ENCODE data around the gene HAGH.

Gene HAGH

DNA sequence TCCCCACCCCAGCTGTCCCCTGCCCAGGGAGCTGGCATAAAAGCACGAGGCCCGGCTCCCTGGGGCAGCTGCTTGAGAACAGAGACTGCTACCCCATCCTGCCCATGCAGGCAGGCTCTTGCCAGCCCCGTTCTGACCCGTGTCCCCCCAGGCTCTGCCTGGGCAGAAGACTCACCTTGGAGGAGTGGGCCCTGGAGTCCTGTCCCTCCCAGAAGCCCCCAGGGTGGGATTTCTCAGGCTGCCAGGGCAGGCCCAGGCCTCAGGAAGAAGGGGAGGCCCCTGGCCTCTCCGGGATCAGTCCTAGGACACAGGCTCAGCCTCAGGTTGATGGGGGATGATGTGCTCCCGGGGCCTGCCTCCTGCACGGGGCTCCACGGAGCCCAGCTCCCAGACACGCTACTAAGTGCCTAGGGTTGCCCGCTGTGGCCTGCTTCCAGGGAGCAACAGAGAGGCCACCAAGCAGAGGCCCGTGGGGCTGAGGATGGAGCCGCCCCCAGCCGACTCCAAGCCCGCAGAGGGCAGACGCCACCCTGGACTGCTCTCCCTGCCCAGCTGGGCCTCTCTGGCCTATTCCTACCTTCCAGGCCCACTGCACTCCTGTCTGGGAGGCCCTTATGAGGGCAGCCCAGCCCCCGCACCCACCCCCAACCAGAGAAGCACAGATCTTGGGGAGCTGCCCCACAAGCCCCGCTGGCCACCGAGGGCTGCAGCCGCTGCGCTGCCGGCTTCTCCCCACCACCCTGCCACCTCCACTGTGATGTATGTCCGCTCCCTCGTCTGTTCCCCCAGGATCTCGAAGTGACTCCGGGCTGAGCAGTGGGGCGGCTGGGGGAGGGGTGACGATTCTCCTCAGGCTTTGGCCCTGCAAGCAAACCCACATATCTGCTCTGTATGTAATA lies 57.0 kb downstream of the HAGH start:
- Histone ChIP-seq H3K4me1 (ENCODE audit: control insufficient read depth in 1 of 2, insufficient read depth in 2 of 2, low read length in 2 of 2) (peaks cover 10 to 18% of the 10 kb centered on the region in 2 experiments), H2BK120ac (ENCODE audit: insufficient read depth, low read length, poor library complexity) (no peak overlapping the region), H3K4me2 (ENCODE audit: low read length) (no peak overlapping the region), H2BK5ac (ENCODE audit: low read depth, low read length, poor library complexity) (no peak overlapping the region), H2BK12ac (ENCODE audit: low read length) (no peak overlapping the region), H3K9me3 (ENCODE audit: insufficient read depth, low read depth, low read length) (peaks cover 2% of the 10 kb centered on the region), H4K12ac (ENCODE audit: low read depth, low read length) (no peak overlapping the region), H3K36me3 (ENCODE audit: control insufficient read depth in 1 of 2, insufficient read depth in 2 of 2, low read length in 2 of 2) (peaks cover 49 to 54% of the 10 kb centered on the region in 2 experiments), H4K91ac (ENCODE audit: low read depth, low read length) (no peak overlapping the region), H3K4ac (ENCODE audit: low read depth, low read length) (no peak overlapping the region), H3K27ac (ENCODE audit: low read depth, low read length) (no peak overlapping the region), H2AFZ (ENCODE audit: insufficient read depth, low read length, poor library complexity) (no peak overlapping the region), H3K14ac (ENCODE audit: low read length) (no peak overlapping the region), H3K23ac (ENCODE audit: low read length) (no peak overlapping the region), H4K8ac (ENCODE audit: low read depth, low read length) (no peak overlapping the region), H3K79me1 (ENCODE audit: low read length) (peaks cover 22% of the 10 kb centered on the region), H3K18ac (ENCODE audit: low read length) (no peak overlapping the region), H3K9ac (ENCODE audit: low read length) (no peak overlapping the region), H3K27me3 (ENCODE audit: insufficient read depth, low read length) (no peaks in the 10 kb centered on the region), H2AK5ac (ENCODE audit: low read length) (no peak overlapping the region), H3K4me3 (ENCODE audit: low read depth, low read length) (no peak overlapping the region), H3K79me2 (ENCODE audit: control insufficient read depth, insufficient read depth, low read length, poor library complexity) (peaks cover 15% of the 10 kb centered on the region)
- no peak for DNase-seq
- WGBS (ENCODE audit: extremely low coverage, insufficient coverage, insufficient read length): no CpG with 5 or more reads among the region's 27 CpGs

DNA sequence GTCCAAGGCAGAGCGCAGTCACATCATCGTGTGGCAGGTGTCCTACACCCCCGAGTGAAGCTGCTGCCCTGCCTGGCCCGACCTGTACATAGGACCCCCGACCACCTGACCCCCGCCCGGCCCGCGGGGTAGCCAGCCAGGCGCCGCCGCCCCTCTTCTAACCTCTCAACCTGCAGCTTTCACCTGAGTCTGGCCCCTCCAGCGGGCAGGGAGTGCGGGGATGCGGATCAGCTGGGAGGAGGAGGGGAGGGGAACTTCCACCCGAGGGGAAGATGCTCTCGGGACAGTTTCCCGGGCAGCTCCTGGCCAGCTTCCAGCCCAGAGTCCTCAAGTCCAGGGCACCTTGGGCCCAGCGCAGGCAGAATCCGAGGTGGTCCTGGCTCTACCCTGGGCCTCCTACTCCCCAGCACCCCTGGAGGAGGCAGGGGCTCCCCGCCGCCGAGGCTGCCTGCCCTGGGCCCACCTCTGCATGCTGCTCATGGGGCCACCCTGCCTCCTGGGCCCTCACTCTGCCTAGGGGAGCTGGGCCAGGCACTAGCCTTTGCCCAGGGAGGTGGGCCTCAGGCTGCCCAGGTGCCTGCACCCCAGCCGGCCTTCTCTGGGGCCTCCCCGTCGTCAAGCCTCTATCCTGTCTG lies 57.7 kb downstream of the HAGH start:
- Histone ChIP-seq H3K36me3 (ENCODE audit: control insufficient read depth in 1 of 2, insufficient read depth in 2 of 2, low read length in 2 of 2) (peaks cover 54 to 59% of the 10 kb centered on the region in 2 experiments), H4K8ac (ENCODE audit: low read depth, low read length) (no peak overlapping the region), H3K9ac (ENCODE audit: low read length) (no peak overlapping the region), H3K4me2 (ENCODE audit: low read length) (no peak overlapping the region), H3K79me1 (ENCODE audit: low read length) (peaks cover 22% of the 10 kb centered on the region), H3K18ac (ENCODE audit: low read length) (no peak overlapping the region), H3K27ac (ENCODE audit: low read depth, low read length) (no peak overlapping the region), H4K91ac (ENCODE audit: low read depth, low read length) (no peak overlapping the region), H3K79me2 (ENCODE audit: control insufficient read depth, insufficient read depth, low read length, poor library complexity) (peaks cover 15% of the 10 kb centered on the region), H3K23ac (ENCODE audit: low read length) (no peak overlapping the region), H2BK5ac (ENCODE audit: low read depth, low read length, poor library complexity) (no peak overlapping the region), H3K4me3 (ENCODE audit: low read depth, low read length) (no peak overlapping the region), H2BK12ac (ENCODE audit: low read length) (no peak overlapping the region), H2AK5ac (ENCODE audit: low read length) (no peak overlapping the region), H2BK120ac (ENCODE audit: insufficient read depth, low read length, poor library complexity) (no peak overlapping the region), H3K27me3 (ENCODE audit: insufficient read depth, low read length) (no peaks in the 10 kb centered on the region), H3K4me1 (ENCODE audit: control insufficient read depth in 1 of 2, insufficient read depth in 2 of 2, low read length in 2 of 2) (peaks cover 5 to 14% of the 10 kb centered on the region in 2 experiments), H3K4ac (ENCODE audit: low read depth, low read length) (no peak overlapping the region), H4K12ac (ENCODE audit: low read depth, low read length) (no peak overlapping the region), H3K14ac (ENCODE audit: low read length) (no peak overlapping the region), H2AFZ (ENCODE audit: insufficient read depth, low read length, poor library complexity) (no peak overlapping the region), H3K9me3 (ENCODE audit: insufficient read depth, low read depth, low read length) (peaks cover 2% of the 10 kb centered on the region)
- no CpG with 5 or more reads among the region's 26 CpGs for WGBS (ENCODE audit: extremely low coverage, insufficient coverage, insufficient read length)
- DNase-seq: no peak

DNA sequence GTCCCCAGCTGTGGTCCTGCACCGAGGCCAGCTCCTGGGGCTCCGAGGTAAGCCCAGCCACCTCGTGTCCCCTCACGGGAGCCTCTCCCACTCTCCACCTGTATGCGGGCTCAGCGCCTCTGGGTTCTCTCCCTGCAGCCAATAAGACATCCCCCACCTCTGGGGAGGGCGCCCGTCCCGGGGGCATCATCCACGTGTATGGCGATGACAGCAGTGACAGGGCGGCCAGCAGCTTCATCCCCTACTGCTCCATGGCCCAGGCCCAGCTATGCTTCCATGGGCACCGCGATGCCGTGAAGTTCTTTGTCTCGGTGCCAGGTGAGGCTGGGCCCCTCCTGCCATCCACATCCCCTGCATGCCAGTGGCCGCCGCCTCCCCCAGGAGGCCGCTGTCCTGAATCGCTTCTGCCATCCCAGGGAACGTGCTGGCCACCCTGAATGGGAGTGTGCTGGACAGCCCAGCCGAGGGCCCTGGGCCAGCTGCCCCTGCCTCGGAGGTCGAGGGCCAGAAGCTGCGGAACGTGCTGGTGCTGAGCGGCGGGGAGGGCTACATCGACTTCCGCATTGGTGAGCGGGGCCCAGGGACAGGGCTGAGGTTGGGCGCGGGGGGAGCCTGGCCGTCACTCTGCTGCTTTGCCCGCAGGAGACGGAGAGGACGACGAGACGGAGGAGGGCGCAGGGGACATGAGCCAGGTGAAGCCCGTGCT lies 58.4 kb downstream of the HAGH start:
- Histone ChIP-seq H2AFZ (ENCODE audit: insufficient read depth, low read length, poor library complexity) (no peak overlapping the region), H2BK120ac (ENCODE audit: insufficient read depth, low read length, poor library complexity) (no peak overlapping the region), H3K79me2 (ENCODE audit: control insufficient read depth, insufficient read depth, low read length, poor library complexity) (peaks cover 11% of the 10 kb centered on the region), H2BK5ac (ENCODE audit: low read depth, low read length, poor library complexity) (no peak overlapping the region), H3K4me1 (ENCODE audit: control insufficient read depth in 1 of 2, insufficient read depth in 2 of 2, low read length in 2 of 2) (peaks cover 4 to 11% of the 10 kb centered on the region in 2 experiments), H3K79me1 (ENCODE audit: low read length) (peaks cover 18% of the 10 kb centered on the region), H3K27me3 (ENCODE audit: insufficient read depth, low read length) (no peaks in the 10 kb centered on the region), H3K36me3 (ENCODE audit: control insufficient read depth in 1 of 2, insufficient read depth in 2 of 2, low read length in 2 of 2) (peaks cover 56 to 63% of the 10 kb centered on the region in 2 experiments), H3K9me3 (ENCODE audit: insufficient read depth, low read depth, low read length) (peaks cover 2% of the 10 kb centered on the region), H4K91ac (ENCODE audit: low read depth, low read length) (no peak overlapping the region), H3K4ac (ENCODE audit: low read depth, low read length) (no peak overlapping the region), H3K18ac (ENCODE audit: low read length) (no peak overlapping the region), H3K27ac (ENCODE audit: low read depth, low read length) (no peak overlapping the region), H3K4me2 (ENCODE audit: low read length) (no peak overlapping the region), H2AK5ac (ENCODE audit: low read length) (no peak overlapping the region), H3K9ac (ENCODE audit: low read length) (no peak overlapping the region), H3K14ac (ENCODE audit: low read length) (no peak overlapping the region), H3K4me3 (ENCODE audit: low read depth, low read length) (no peak overlapping the region), H3K23ac (ENCODE audit: low read length) (no peak overlapping the region), H2BK12ac (ENCODE audit: low read length) (no peak overlapping the region), H4K8ac (ENCODE audit: low read depth, low read length) (no peak overlapping the region), H4K12ac (ENCODE audit: low read depth, low read length) (no peak overlapping the region)
- WGBS (ENCODE audit: extremely low coverage, insufficient coverage, insufficient read length): no CpG with 5 or more reads among the region's 41 CpGs
- no peak for DNase-seq

GRCh38 chr16:1767116-1767994 lies 59.3 kb downstream of the HAGH start:
- Histone ChIP-seq H2BK5ac (ENCODE audit: low read depth, low read length, poor library complexity) (no peak overlapping the region), H3K4ac (ENCODE audit: low read depth, low read length) (no peak overlapping the region), H3K4me2 (ENCODE audit: low read length) (no peak overlapping the region), H3K18ac (ENCODE audit: low read length) (no peak overlapping the region), H3K27me3 (ENCODE audit: insufficient read depth, low read length) (no peaks in the 10 kb centered on the region), H3K36me3 (ENCODE audit: control insufficient read depth in 1 of 2, insufficient read depth in 2 of 2, low read length in 2 of 2) (peaks cover 65 to 71% of the 10 kb centered on the region in 2 experiments), H2BK12ac (ENCODE audit: low read length) (no peak overlapping the region), H4K8ac (ENCODE audit: low read depth, low read length) (no peak overlapping the region), H4K12ac (ENCODE audit: low read depth, low read length) (no peak overlapping the region), H3K23ac (ENCODE audit: low read length) (no peak overlapping the region), H2BK120ac (ENCODE audit: insufficient read depth, low read length, poor library complexity) (no peak overlapping the region), H3K79me2 (ENCODE audit: control insufficient read depth, insufficient read depth, low read length, poor library complexity) (peaks cover 4% of the 10 kb centered on the region), H3K79me1 (ENCODE audit: low read length) (peaks cover 11% of the 10 kb centered on the region), H3K9me3 (ENCODE audit: insufficient read depth, low read depth, low read length) (peaks cover 2% of the 10 kb centered on the region), H2AK5ac (ENCODE audit: low read length) (no peak overlapping the region), H3K4me1 (ENCODE audit: control insufficient read depth in 1 of 2, insufficient read depth in 2 of 2, low read length in 2 of 2) (peaks cover 4 to 11% of the 10 kb centered on the region in 2 experiments), H3K9ac (ENCODE audit: low read length) (no peak overlapping the region), H2AFZ (ENCODE audit: insufficient read depth, low read length, poor library complexity) (no peak overlapping the region), H4K91ac (ENCODE audit: low read depth, low read length) (no peak overlapping the region), H3K14ac (ENCODE audit: low read length) (no peak overlapping the region), H3K4me3 (ENCODE audit: low read depth, low read length) (no peak overlapping the region), H3K27ac (ENCODE audit: low read depth, low read length) (no peak overlapping the region)
- no CpG with 5 or more reads among the region's 42 CpGs for whole genome bisulfite sequencing (ENCODE audit: extremely low coverage, insufficient coverage, insufficient read length)
- no peak for DNase-seq
